H1 (cell line): ENCODE data around the gene MAP4K4. TPM values are rescaled to one million over a fixed set of nuclear protein-coding genes. Genes with fewer than 3 reads are reported as not detected.

Experiments used
- TAF7 ChIP-seq: optimal IDR thresholded peaks from 2 replicates; pipeline ENCODE3; 2011; ENCODE audit warnings: low read depth, mild to moderate bottlenecking, inconsistent platforms, low read length, moderate library complexity, borderline replicate concordance
- polyA plus RNA-seq, 7 experiments: library from polyadenylated mRNA; depleted of rRNA in 3 of 7; stranded (reverse) in 5 of 7; unstranded in 2 of 7; fragments of >200 nt in 5 of 7; fragments of 200-250 nt in 2 of 7; gene quantifications; 1 replicate in 5 of 7; 2 replicates in 1 of 7; 4 replicates in 1 of 7; pipeline versions ENCODE4 v1.2.1 to v1.2.3, GENCODE V29; 2011 to 2013; ENCODE audit warnings: missing spikeins in 2 of 7, mixed read lengths in 2 of 7
- total RNA-seq: library from RNA; stranded (reverse); fragmentation: NEBNext Ultra II Directional; extraction: Animal tissue kit (Norgen Biotek cat#: 25700); gene quantifications from 2 replicates; pipeline ENCODE4 v1.2.1, GENCODE V29; 2021
- TF ChIP-seq, protein P1 (sequence below): IDR thresholded peaks from 2 replicates; pipeline ENCODE4 v1.6.1; 2011; ENCODE audit warnings: low read length, improper control_type of control experiment

MAP4K4 gene
- total and polyA plus RNA-seq, 2 of the 8 experiments (the other 6 are each of a cell fraction or from before 2014, with no cell fraction given): 53.2 to 138 TPM

DNA sequence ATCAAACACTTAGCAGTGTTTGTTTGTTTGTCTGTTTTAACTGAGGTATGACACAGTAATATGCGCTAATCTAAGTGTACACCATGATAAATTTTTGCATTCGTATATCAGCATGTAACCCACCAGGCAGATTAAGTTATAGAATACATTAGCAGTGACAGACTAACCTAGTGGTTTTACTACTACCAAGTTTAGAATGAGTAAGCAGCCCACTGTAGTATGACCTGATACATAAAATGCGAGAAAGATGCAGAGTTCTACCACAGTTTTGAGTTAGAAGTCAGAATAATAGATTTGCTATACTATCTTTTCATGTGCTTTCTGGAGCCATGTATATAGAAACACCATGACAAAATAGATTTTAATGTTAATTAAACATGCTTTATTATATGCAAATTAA lies 19.1 kb upstream of the MAP4K4 start (continued):
- TF ChIP-seq, protein P1, sequence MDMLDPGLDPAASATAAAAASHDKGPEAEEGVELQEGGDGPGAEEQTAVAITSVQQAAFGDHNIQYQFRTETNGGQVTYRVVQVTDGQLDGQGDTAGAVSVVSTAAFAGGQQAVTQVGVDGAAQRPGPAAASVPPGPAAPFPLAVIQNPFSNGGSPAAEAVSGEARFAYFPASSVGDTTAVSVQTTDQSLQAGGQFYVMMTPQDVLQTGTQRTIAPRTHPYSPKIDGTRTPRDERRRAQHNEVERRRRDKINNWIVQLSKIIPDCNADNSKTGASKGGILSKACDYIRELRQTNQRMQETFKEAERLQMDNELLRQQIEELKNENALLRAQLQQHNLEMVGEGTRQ: no peak
- TF ChIP-seq TAF7: no peak
